ENCODE measurements around the gene DPP6.

DPP6 gene

GRCh38 chr7:154853727-154854095 is 801.5 kb downstream of the DPP6 start:
- no peak for DNase-seq

- DNase-seq = no peak
These were observed 802.6 kb downstream of the DPP6 start for GRCh38 chr7:154854836-154855235.

DNA sequence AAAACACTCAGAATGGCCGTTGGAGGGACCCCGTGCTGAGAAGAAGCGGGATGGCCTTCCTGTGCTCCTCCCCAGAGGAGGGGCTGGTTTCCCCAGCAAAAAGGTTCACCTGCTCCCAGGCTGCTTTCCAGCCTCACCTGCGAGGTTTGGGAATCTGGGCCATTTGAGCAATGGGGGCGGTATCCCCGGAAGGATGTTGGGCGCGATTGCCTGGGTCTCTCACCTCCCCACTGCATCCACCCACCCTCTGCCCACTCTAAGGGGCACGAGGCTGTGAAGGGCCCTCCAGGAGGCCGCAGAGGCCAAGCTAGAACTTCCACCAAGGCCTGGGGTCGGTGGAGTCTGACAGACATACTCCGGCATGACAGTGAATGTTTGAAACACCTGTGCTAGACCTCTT is 803.2 kb downstream of the DPP6 start:
- no peak for DNase-seq

GRCh38 chr7:154856733-154857132 is 804.5 kb downstream of the DPP6 start:
- no peak for DNase-seq

- DNase-seq = no peak
These were observed 805.0 kb downstream of the DPP6 start for GRCh38 chr7:154857240-154857639.

DNA sequence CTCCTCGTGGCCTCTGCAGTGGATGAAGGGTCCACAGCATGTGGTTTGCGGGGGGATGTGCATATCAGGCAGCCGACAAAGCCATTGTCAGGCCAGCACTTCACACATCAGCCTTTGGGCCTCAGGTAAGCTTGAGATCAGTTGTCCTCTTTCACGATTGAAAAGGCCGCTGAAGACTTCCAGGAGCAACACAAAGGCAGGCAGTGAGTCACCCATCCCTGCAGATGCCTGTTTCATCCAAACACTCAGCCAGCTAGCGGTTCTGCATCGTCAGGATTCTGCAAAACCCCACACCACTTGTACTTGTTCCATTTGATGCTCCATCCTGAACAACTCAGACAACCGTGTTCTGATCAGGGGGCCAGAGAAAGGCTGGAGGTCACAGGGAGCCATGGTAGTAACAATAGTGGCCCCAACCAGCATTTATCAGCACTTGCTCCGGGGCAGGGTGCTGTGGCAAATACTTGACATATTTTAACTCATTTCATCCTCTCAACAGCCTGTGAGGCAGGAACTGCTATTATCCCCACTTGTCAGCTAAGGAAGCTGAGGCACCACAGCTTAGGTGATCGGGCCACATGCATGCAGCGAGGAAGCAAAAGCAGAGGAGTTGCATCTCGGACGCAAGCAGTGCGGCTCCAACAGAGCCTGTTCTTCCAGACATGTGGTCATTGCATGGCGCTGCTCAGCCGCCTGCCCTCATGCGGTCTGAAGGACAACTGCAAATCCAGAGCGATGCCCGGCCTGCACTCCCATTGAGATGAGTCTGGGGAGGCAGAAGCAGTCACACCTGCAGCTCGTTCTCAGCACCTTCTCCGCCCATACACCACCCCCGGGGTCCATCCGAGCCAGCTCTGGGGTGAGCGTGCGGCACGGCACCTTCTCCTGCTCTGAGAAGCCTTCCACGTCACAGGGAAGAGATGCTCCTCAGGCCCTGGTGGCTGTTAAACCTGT is 805.8 kb downstream of the DPP6 start:
- DNase-seq = no peak

DNA sequence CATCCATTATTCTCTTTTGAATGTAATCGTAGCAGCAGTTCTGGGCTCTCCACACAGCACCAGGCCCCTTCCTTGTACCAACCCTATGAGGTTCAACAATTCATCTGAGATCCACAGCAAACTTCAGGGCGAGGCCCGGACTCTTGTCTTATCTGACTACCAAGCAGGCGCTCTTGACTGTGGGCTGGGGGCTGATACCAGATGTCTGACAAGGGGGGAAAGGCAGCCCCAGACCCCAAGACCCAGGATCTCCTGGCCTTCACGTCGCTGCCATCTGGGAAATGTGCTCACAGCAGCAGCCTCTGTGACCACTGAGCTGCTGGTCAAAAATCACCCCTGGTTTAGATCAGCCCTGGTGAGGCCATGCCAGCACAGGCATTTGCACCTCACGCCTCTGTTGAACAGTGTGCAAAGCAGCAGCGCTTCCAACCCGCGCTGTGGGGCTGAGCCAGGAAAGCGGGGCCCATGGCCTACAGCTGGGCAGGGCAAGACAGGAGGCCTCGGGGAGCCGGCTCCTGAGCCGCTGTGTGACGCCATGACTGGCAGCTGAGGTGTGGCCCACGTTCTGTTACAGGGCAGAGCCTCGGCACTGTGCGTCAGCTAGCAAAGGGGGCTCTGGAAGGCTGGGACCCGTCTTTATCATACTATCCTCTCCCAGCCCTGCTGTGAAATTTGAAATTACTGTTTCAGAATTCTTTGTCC is 806.8 kb downstream of the DPP6 start:
- DNase-seq = no peak

DNA sequence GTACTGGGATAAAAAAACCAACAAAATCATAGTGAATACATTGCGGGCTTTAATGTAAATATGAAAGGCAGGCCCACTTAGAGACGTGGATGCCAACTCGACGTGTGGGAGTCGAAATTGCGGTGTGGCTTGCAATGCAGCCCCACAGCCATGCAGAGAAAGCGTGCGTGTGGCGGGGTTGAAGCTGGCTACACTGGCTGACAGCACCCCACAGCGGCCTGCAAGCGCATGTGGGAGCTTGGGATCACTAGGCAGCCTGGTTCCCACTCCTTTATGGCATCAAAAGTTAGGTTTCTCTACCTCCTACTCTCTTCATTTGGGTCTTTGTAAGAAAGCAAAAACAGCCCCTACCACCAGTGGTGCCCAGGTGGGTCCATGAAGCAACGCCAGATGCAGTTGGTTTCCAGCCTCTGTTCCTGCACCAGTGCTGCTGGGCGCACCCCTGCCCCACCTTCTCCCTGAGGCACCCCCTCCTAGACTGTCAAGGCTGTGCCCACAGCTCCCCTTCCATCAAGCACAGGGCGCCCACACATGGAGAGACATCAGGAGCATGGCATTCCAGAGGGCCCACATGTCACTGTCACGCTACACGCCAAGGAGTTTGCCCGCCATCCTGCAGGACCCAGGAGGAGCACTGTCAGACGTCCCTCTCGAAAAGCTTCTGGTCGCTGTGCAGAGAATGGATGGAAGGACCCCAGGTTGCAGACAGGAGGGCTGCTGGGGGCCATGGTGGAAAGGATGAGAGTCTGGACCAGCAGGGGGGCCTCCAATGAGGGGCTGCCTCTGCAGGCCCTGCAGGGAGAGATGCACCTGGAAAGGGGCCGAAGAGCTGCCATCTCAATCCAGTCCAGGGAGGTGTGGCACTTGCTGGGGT is 807.8 kb downstream of the DPP6 start:
- DNase-seq = peak; percentile 10

- DNase-seq = peak; percentile 32
These were observed 808.6 kb downstream of the DPP6 start for GRCh38 chr7:154860621-154861375.

DNA sequence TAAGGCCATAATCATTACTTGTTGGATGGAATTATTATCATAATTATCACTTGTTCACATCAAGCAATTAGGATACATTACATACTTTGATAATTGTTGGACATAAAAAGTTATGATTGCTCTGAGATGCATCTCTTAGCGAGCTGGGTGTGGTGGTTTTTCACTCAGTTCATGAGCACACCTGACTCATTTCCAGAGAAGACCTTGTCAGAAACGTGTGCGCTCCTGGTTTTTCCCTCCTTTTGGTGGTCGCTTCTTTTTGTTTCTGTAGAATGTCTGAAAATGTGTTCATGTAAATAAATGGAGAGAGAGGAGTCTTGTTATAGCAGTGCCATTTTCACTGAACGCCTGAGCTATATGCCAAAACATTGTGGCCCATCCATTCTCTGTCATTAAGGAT is 809.4 kb downstream of the DPP6 start:
- DNase-seq = no peak

DNA sequence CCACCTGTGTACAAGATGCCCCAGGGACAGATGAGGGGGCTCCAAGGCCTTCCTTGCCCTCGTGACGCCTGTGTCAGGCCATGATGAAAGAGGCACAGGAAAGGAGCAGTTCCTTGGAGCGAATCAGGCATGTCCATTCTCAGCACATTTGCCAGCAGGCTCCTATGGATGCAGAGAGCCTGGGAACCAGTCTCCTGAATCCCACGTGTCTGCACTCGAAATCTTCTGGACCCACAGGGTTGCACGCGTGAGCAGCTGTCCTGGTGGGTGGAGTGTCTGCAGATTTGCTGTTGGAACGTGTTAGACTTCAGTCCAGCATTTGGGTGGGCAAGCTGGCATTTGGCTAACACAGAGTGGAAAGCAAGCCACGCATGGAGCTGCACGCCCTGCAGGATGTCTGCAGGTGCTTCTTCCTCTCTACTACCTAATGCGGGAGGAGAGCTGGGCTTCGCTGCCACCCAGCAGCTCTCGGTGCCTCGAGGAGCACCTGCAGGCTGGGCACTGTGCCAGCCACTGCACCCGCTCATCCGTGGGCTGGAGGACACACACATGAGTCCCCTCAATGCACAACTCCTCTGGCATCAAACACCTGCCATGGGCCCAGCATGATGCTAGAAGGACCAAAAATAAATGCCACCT is 810.1 kb downstream of the DPP6 start:
- no peak for DNase-seq

DNA sequence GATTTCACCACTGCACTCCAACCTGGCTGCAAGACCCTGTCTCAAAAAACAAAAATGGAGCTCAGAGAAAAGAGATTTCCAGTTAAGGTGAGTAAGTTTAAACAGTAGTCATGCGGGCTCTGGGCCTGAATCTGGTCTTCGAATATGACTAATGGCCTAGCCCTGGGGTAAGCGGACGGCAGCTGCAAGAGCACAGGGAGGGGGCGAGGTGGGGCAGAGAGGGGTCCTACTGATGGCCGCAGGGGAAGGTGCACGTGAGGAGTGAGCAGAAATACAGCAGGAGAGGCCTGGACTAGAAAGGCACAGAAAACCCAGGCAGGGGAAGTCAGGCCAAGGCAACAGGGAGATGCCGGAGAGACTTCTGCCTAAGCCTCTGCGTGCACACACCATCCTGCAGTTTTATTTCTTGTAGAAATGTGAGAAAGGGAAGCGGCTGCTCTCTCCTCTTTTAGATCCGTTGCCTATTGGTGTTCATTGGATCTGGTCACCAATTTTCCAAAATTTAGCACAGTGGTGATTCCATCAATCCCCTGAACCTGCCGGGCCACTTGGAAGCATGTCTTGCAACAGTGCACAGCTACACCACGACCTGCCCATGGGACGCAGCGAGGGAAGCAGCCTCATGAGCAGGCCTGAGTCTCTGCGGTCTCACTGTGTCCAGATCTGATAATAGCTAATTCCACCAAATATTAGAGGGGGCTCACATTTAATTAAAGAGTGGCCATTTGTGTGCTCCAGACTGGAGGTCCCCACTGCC is 811.7 kb downstream of the DPP6 start:
- DNase-seq = no peak

GRCh38 chr7:154864523-154864891 is 812.3 kb downstream of the DPP6 start:
- DNase-seq = no peak

DNA sequence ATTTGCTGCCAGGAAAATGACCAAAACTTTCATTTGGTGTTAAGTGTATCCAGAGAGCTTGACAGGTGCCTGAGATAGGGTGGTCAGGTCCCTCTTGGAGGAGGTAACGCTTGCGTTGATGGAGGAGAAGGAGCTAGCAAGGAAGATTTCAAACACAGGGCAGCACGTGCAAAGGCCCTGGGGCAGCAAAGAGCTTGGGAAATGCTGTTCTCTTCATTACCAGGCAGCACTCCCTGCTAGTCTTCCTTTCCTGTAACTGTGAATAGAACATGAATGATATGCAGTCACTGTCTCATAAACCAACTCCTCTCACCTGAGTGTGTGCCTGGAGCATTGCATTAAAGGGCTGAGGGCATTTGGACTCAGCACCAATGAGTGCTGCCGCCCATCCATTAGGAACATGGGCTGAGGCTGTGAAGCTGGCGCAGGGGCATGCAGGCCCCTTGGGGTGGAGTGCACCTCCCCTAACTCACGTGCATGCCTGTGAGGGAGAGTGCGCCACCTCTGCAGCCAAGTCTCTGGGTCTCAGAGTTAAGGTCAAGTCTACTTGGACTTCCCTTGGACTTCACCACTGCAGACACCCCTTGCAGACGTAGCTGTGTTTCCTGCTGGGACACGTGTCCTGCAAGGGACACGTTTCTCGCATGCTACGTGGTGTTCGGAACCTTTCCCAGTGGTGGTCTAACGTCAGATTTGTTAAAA is 813.9 kb downstream of the DPP6 start:
- no peak for DNase-seq

DNA sequence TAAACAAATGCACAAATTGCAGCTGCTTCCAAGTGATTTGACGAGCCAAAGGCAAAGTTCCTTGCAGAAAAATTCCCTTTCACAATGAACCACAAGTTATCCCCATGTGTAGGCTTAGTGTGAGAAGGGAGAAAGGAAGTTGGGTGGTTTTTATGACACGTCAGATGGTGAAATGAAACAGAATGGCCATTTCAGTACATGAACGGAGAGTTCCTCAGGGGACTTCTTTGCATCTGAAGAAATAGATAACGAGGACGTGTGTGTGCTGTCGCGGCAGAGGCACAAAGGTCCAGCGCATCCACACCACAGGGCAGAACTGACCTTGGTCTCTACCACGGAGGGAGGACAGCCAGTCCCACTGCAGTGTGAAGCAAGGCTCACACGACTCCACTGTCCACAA is 814.9 kb downstream of the DPP6 start:
- DNase-seq = no peak

- DNase-seq = no peak
These were observed 816.7 kb downstream of the DPP6 start for GRCh38 chr7:154868921-154869320.

DNA sequence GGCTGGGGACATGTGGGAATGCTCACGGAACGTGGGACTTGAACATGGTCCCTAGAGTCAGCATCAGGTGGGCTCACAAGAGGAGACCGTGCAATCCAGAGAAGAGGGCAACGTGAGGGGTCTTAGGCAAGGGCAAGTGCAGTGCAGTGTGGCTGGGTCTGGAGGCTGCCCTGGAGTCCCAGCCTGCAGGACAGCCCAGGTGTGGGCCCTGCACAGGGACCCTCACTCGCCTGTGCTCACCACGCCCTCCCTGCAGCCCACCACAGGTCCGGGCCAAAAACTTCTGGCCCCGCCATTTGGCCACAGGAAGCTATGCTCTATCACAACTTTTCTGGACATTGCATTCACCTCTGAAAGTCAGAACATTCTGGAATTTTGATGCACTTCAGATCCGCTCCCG is 817.2 kb downstream of the DPP6 start:
- DNase-seq = no peak

GRCh38 chr7:154871507-154871906 is 819.3 kb downstream of the DPP6 start:
- no peak for DNase-seq

- DNase-seq = no peak
These were observed 819.9 kb downstream of the DPP6 start for GRCh38 chr7:154871928-154872750.

Data from right forelimb (tissue), 1 donor.